Astrocyte (in vitro differentiated cells and primary cell): ENCODE measurements around the gene ZZZ3.

Experiments
- EZH2 ChIP-seq: IDR thresholded peaks from 2 replicates; pipeline ENCODE4 v1.6.1; 2012; ENCODE audit warnings: mild to moderate bottlenecking, low read length, inconsistent platforms; ENCODE audit not compliant: insufficient read depth
- TF ChIP-seq, protein P1 (sequence below): IDR thresholded peaks from 2 replicates; pipeline ENCODE4 v1.5.1; 2011; ENCODE audit warnings: low read depth, mild to moderate bottlenecking, inconsistent platforms, low read length, moderate library complexity; ENCODE audit not compliant: insufficient read depth

DNA sequence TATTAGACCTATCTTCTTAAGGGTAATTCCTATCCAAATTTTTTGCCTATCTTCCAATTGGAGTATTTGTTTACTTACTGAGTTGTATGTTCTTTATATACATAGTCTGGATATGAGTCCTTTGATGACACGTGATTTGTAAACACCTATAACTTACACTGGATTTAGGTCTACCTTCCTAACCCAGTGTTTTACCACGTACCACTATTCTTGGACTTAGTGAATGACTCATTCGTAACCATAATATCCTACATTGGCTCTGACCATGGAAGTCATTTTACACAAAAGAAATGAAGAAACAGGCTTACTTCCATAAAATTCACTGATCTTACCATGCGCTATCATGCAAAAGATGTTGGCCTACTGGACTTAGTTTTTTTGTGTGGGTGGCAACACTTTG, 23.9 kb upstream of the ZZZ3 start:
- TF ChIP-seq, protein P1, sequence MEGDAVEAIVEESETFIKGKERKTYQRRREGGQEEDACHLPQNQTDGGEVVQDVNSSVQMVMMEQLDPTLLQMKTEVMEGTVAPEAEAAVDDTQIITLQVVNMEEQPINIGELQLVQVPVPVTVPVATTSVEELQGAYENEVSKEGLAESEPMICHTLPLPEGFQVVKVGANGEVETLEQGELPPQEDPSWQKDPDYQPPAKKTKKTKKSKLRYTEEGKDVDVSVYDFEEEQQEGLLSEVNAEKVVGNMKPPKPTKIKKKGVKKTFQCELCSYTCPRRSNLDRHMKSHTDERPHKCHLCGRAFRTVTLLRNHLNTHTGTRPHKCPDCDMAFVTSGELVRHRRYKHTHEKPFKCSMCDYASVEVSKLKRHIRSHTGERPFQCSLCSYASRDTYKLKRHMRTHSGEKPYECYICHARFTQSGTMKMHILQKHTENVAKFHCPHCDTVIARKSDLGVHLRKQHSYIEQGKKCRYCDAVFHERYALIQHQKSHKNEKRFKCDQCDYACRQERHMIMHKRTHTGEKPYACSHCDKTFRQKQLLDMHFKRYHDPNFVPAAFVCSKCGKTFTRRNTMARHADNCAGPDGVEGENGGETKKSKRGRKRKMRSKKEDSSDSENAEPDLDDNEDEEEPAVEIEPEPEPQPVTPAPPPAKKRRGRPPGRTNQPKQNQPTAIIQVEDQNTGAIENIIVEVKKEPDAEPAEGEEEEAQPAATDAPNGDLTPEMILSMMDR = no peak
- no peak for TF ChIP-seq EZH2
